ENCODE data around the gene NAA15.
"Not testable (repeated sequence)": the region's sequence is repeated elsewhere in the genome, so short reads cannot be mapped to it uniquely, and the experiment has no call there.

NAA15 gene

GRCh38 chr4:139301113-139301820 is at the start of gene NAA15:
NAA15 (plus strand) TSS chr4:139301505; CDS start chr4:139301778, 273 bp downstream.
- FAIRE-seq, result peak; percentile 92
- DNase-seq (ENCODE audit: insufficient read length, low spot score), result peak; percentile 94

GRCh38 chr4:139253046-139253445 is 48.3 kb upstream of the NAA15 start:
- no peak for FAIRE-seq
- DNase-seq (ENCODE audit: insufficient read length, low spot score), result no peak

DNA sequence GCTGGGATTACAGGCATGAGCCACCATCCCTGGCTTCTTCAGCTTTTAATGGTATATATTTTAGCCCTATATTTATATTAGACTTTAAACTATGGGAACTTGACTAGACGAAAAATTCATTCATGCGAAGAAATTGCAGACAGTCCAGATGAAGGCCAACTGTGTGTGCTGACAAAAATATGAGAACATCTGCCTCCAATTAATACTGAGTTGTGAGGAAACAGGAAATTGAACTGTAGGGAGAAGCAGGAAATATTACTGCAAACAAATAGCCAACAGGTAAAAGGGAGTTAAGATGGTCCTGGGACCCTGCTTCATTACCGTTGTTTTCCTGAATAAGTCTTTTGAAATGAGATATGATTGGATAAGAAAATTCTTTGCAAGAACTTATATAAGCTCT is 47.6 kb upstream of the NAA15 start:
- DNase-seq (ENCODE audit: insufficient read length, low spot score), result no peak
- no peak for FAIRE-seq

- not testable (repeated sequence) for FAIRE-seq; DNase-seq (ENCODE audit: insufficient read length, low spot score)
Measured at GRCh38 chr4:139255581-139255980, 45.7 kb upstream of the NAA15 start.

DNA sequence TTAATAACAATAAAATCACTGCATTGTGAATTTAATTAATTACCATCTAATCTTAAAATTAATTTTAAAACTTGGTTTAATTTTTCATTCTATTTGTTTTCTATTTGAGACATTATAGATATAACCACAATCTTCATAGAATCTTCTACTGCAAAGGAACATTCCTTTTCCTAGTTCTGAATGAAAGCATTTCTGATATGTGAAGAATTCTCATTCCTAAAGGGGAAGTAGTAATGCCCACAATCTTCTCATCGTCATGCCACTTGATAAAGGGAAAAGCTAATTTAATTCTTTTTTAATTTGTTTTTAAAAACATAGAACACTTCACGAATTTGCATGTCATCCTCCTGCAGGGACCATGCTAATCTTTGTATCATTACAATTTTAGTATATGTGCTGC is 45.0 kb upstream of the NAA15 start:
- FAIRE-seq (no peak), DNase-seq (ENCODE audit: insufficient read length, low spot score) (no peak)

DNA sequence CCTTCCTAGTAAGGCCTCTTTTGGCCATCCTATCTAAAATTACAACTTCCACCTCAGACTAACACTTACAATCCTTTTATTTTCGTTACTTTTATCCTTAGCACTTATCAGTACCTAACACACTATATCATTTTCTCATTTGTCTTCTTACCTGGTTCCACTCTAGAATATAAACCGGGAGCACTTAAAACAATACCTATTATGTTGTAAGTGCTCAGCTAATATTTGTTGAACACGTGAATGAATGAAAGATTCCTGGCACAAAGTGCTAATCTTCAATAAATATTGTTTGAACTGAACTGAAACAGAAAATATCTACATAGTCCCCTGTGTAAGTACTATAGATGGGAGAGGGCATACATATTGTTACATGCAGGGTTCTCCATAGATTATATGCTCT is 35.7 kb upstream of the NAA15 start:
- DNase-seq (ENCODE audit: insufficient read length, low spot score) (no peak), FAIRE-seq (no peak)

- no peak for DNase-seq (ENCODE audit: insufficient read length, low spot score)
- no peak for FAIRE-seq
Measured at GRCh38 chr4:139266208-139266582, 35.1 kb upstream of the NAA15 start.

DNA sequence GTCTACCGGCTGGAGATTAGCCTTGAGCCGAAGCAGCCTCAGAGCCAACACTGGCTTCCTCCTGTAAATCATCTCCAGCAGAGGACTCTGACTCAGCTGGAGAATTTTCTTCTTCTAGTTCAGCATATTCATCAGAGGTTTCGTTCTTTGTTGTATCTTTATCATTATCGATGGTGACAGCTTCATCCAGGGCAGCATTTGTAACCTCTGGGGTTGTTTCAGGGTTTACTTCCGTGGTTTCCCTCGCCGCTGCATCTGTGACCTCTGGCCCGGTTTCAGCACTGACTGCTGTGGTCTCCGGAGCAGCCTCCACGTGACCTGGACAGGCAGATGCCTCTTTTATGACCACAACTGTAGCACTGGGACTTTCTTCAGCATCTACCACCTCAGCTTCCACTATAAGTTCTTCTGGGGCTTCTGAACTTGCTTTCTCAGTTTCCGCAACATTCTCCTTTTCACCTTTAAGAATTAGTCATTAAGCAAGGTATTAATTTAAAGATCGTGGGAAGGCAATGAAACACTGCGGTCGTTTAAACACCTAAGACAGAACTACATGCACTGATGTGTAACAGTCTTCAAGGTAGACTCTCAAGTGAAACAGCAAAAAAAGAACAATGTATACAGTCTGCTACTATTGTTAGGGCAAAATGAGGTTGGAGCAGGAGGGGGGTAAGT is 34.6 kb upstream of the NAA15 start:
- FAIRE-seq, result peak; percentile 91
- peak; percentile 73 for DNase-seq (ENCODE audit: insufficient read length, low spot score)

- no peak for DNase-seq (ENCODE audit: insufficient read length, low spot score)
- FAIRE-seq, result no peak
Measured at GRCh38 chr4:139267301-139267700, 34.0 kb upstream of the NAA15 start.

- DNase-seq (ENCODE audit: insufficient read length, low spot score), result no peak
- no peak for FAIRE-seq
Measured at GRCh38 chr4:139273835-139274234, 27.5 kb upstream of the NAA15 start.

- FAIRE-seq (no peak), DNase-seq (ENCODE audit: insufficient read length, low spot score) (no peak)
Measured at GRCh38 chr4:139274790-139275189, 26.5 kb upstream of the NAA15 start.

DNA sequence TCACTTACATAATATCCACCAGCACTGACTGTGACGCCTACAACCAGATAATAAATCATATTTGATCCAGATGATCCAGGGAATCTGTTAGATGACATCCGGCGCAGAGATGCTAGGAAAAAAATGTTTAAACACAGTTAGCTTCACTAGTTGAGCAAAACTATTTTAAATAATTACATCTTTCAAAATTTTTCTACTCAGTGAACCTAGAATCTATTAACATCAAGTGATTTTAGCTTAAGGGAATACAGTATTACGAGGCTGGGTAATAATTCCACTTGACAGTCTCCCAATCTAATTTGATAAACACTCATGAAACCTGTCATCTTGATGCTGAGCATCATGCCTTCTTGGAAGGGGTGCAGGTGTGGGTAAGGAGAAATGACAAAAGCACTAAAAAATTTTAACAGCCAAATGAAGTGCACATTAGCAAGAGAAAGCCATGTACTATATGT is 26.0 kb upstream of the NAA15 start:
- DNase-seq (ENCODE audit: insufficient read length, low spot score), result no peak
- no peak for FAIRE-seq

DNA sequence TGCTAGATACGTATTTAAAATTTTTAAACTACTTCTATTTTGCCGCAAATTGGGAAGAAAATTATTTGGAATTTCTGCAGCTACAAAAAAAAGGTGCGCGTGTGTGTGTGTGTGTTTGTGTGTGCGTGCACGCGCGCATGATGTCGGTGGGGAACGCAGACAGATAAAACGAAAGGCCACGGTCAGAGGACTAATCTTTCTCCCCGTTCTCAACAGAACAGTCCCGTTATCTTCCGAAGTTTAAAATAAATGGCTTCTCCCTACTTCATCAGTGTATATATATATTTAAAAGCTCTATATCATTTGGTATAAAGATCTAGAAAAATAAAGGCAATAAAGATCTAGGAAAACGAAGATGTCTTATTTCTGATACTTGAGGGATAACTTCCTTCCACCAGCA is 22.8 kb upstream of the NAA15 start:
- DNase-seq (ENCODE audit: insufficient read length, low spot score), result no peak
- FAIRE-seq, result no peak

DNA sequence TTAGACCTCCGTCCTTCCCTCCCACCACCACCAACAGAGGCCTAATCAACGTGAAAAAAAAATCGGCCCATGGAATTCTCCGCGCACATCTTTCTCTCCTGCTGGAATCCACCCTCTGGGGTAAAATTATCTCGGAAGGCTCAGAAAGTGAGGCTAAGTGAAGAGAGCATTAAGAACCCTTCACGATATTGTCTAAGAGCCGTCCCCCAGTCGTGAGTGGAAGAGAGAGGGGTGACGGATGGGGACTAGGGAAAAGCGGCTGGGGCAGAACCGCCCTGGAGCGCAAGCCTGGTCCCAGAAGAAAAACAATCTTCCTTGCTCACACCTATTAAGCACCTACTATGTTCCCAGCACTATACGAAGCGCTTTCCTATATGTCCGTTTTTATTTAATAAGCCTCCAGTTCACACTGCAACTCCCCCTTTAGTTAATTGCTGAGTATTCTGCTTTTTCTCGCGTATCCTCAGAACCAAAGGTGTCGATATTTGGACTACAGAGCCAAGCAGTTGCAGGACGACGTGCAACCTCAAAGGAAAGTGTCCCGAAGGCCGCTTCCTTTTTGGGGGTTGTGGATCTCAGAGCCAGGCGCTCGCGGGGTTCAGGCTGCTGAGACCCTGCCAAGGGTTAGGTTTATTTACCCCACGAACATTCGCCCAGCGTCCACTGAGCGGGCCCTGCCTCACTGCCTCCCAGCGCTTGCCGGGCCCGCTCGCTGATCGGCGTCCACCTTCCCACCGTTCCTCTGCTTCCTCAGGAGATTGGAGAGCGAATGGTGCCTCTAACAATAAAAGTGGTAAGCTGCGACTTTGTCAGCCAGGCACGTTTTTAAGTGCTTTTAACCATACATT is 22.2 kb upstream of the NAA15 start:
- no peak for DNase-seq (ENCODE audit: insufficient read length, low spot score)
- no peak for FAIRE-seq

GRCh38 chr4:139279760-139280620 is 21.3 kb upstream of the NAA15 start, which contains the start of gene MGARP:
MGARP (minus strand) TSS chr4:139280225; CDS start chr4:139280158, 67 bp downstream.
- FAIRE-seq (peak; percentile 65), DNase-seq (ENCODE audit: insufficient read length, low spot score) (peak; percentile 74)

- DNase-seq (ENCODE audit: insufficient read length, low spot score), result no peak
- peak; percentile 54 for FAIRE-seq
Measured at GRCh38 chr4:139282065-139282720, 19.1 kb upstream of the NAA15 start.

DNA sequence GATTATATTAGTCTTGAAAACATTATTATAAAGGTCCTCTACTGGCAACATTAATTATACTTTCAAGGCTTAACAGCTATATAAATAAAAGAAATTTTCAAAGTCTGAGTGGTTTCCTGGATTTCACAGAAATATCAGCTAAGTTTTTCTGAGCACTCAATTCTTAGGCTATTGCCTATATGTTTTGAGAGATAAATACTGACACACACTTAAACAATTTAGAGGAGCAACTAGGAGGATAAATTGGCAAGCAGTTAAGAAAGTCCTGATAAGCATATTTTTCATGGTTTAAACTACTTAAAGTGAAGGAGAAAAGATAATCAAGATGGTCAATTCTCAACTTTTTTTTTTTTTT is 18.6 kb upstream of the NAA15 start:
- no peak for DNase-seq (ENCODE audit: insufficient read length, low spot score)
- FAIRE-seq, result no peak

GRCh38 chr4:139286186-139286698 is 15.1 kb upstream of the NAA15 start:
- DNase-seq (ENCODE audit: insufficient read length, low spot score), result no peak
- FAIRE-seq, result no peak

DNA sequence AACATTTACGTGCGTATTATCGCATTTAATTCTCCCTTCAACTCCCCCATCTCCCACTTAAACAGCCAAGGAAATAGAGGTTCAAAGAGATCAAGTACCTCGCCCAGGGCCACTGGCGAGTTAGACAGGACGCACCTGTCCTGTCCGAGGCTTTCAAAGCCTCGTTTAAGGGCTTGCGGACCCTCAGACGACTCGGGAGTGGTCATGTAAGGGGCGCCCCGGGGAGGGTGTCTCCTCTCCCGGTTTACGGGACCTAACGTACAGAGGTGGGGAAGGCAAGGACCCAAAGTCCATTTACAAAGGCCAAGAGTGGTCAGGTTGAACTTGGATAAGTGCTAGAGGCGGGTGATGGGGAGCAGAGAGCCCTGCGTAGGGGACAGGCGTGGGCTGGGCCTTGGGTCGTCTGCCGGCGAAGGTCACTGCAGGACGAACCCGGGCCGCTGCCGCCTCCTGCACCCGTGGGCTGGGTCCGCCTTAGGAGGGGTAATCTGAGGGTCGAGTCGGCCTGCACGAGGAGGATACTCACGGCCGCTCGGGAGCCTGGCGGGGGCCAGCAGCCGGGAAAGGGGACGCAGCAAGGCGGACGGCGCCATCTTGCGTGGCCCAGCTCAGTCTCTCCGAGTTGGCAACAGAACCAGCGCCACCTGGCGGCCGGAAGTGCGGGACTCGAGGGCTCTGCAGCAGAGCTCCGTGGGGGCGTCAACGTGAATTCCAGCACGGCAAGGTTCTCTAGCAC is 5.9 kb upstream of the NAA15 start:
- FAIRE-seq (no peak), DNase-seq (ENCODE audit: insufficient read length, low spot score) (peak; percentile 84)

Data from HTR-8/SVneo (cell line).